Heart left ventricle (tissue), 16 donors: ENCODE measurements around the gene EMC10. TPM values are rescaled to one million over a fixed set of nuclear protein-coding genes. Genes with fewer than 3 reads are reported as not detected.

Source experiments
- ATAC-seq, 4 donors: fragments of 200-7000 bp; cut with Tn5 transposase; one replicate each; pipeline ENCODE4 v1.9.1; 2020 to 2022; ENCODE audit warnings: moderate library complexity in 4 of 4, mild to moderate bottlenecking in 3 of 4, moderate number of reproducible peaks in 1 of 4
- DNase-seq, 5 donors: peaks; one replicate each; pipeline ENCODE4 v3.0.0-alpha.2; 2020
- H3K27ac ChIP-seq, 12 donors: fragments of 200-600 bp; sonication (generic) in 4 of 12; one replicate each; pipeline versions ENCODE4 v1.5.0 to v1.8.0; 2016 to 2022; ENCODE audit warnings: mild to moderate bottlenecking in 2 of 12
- H3K27me3 ChIP-seq, 9 donors: fragments of 200-600 bp; sonication (generic) in 2 of 9; one replicate each; pipeline versions ENCODE4 v1.5.1 to v1.8.0; 2016 to 2022; ENCODE audit warnings: mild to moderate bottlenecking in 3 of 9
- H3K36me3 ChIP-seq, 9 donors: fragments of 200-600 bp; sonication (generic) in 2 of 9; one replicate each; pipeline versions ENCODE4 v1.5.0 to v1.8.0; 2018 to 2022; ENCODE audit warnings: mild to moderate bottlenecking in 2 of 9
- H3K4me1 ChIP-seq, 12 donors: fragments of 200-600 bp; sonication (generic) in 4 of 12; one replicate each; pipeline versions ENCODE4 v1.5.0 to v1.8.0; 2016 to 2022; ENCODE audit warnings: mild to moderate bottlenecking in 3 of 12
- H3K4me3 ChIP-seq, 12 donors: fragments of 200-600 bp; sonication (generic) in 4 of 12; one replicate each; pipeline versions ENCODE4 v1.5.0 to v1.8.0; 2017 to 2022; ENCODE audit warnings: mild to moderate bottlenecking in 9 of 12, moderate library complexity in 4 of 12
- H3K9me3 ChIP-seq, 12 donors: fragments of 200-600 bp; sonication (generic) in 4 of 12; one replicate each; pipeline versions ENCODE4 v1.5.0 to v1.8.0; 2016 to 2022; ENCODE audit warnings: mild to moderate bottlenecking in 1 of 12
- POLR2A ChIP-seq, 2 donors: fragments of 450-650 bp; IDR thresholded peaks; one replicate each; pipeline ENCODE4 v1.6.1; 2017; ENCODE audit warnings: antibody characterized with exemption in 2 of 2, mild to moderate bottlenecking in 2 of 2, moderate library complexity in 2 of 2
- WGBS, 4 donors: extraction: QIAGEN DNeasy Blood & Tissue Kit in 2 of 4; methylation state at CpG; one replicate each; pipeline versions ENCODE4 v1.1.5 to v1.1.7; 2013 to 2018; 5-methylcytosine and 5-hydroxymethylcytosine counted together
- intact Hi-C, 10 donors: fragments of 100-400 bp; cut with DNase I; formaldehyde crosslinking; loops; one replicate each; pipeline versions ENCODE4 v1.11.1 to v1.14.2; 2022
- polyA plus RNA-seq, 2 donors: library from polyadenylated mRNA; stranded (reverse); fragments of 200-250 nt; gene quantifications; one replicate each; pipeline ENCODE4 v1.2.3, GENCODE V29; 2013
- total RNA-seq, 9 donors: library from RNA; depleted of rRNA in 2 of 9; stranded (reverse); fragments of >200 nt in 2 of 9; fragmentation: NEBNext Ultra II Directional in 3 of 9; extraction: Animal tissue kit (Norgen Biotek cat#: 25700) in 3 of 9; gene quantifications; one replicate each; pipeline versions ENCODE4 v1.1.0 to v1.2.4, GENCODE V29; 2016 to 2023
- TF ChIP-seq, protein P1 (sequence below), 12 donors: fragments of 200-600 bp; sonication (generic) in 4 of 12; IDR thresholded peaks; one replicate each; pipeline versions ENCODE4 v1.5.0 to v1.8.0; 2018 to 2022; ENCODE audit warnings: antibody characterized with exemption in 12 of 12, mild to moderate bottlenecking in 5 of 12
- donor health status: ischemic (EF 13 %, LVEDD 7.1; RV severe dilation, severe dysfunction).
- donor health status: healthy with polysubstance abuse.
- donor health status: DM: no; HTN: yes; CAD: no.
- donor health status: DM: no; HTN: no; CAD: no.
- donor health status: ischemic (EF 25% LVEDD 6.9; RV normal size, moderate dysfunction).
- donor health status: ischemic (EF 25% LVEDD 5.7; RV mildly dilated, moderate dysfunction).
- donor health status: healthy.
- donor health status: DM: yes; HTN: yes; CAD: no.
- donor health status: ischemic (EF 35%, LVEDD 5.7; RV mildly dilated, moderate dysfunction).
- donor health status: nonischemic (EF 11% LVEDD 7.7; RV severe dilation, severe dysfunction).
- donor health status: DM: yes; HTN: yes; CAD: no.
- donor health status: PGD.
- donor health status: ischemic (EF 29% LVEDD 5.4; RV normal size, mild dysfunction).
- donor health status: nonischemic (EF 23%, LVEDD 6.1; RV moderate dilation, normal function).

EMC10 gene
- total and polyA plus RNA-seq, 11 donors = 72.8 to 138 (median 95.3) TPM

- ATAC-seq = no peak
- intact Hi-C loops = loop anchor here in 4 of 10 donors (2.0 to 5.0 kb wide), 2 partner anchors 94 to 96 kb away; partner anchors contain the start of gene NAPSA (in 3 of the 4)
- no peak for TF ChIP-seq POLR2A (IDR thresholded peaks at IDR 0.05)
- TF ChIP-seq, protein P1, sequence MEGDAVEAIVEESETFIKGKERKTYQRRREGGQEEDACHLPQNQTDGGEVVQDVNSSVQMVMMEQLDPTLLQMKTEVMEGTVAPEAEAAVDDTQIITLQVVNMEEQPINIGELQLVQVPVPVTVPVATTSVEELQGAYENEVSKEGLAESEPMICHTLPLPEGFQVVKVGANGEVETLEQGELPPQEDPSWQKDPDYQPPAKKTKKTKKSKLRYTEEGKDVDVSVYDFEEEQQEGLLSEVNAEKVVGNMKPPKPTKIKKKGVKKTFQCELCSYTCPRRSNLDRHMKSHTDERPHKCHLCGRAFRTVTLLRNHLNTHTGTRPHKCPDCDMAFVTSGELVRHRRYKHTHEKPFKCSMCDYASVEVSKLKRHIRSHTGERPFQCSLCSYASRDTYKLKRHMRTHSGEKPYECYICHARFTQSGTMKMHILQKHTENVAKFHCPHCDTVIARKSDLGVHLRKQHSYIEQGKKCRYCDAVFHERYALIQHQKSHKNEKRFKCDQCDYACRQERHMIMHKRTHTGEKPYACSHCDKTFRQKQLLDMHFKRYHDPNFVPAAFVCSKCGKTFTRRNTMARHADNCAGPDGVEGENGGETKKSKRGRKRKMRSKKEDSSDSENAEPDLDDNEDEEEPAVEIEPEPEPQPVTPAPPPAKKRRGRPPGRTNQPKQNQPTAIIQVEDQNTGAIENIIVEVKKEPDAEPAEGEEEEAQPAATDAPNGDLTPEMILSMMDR (IDR thresholded peaks at IDR 0.05) = no peak
- Histone ChIP-seq H3K27ac (no peak overlapping the region), H3K9me3 (no peaks in the 10 kb centered on the region), H3K36me3 (no peaks in the 10 kb centered on the region), H3K4me3 (no peak overlapping the region), H3K27me3 (peaks cover 3 to 35% (median 10%) of the 10 kb centered on the region in 9 donors), H3K4me1 (no peaks in the 10 kb centered on the region)
- no peak for DNase-seq
- WGBS, 4 donors = 73 to 79% (median 77%) methylated on average over 7 of the region's 7 CpGs
These were observed 13.3 kb upstream of the EMC10 start for GRCh38 chr19:50462970-50463369.

- ATAC-seq (no peak), DNase-seq (no peak)
- Histone ChIP-seq H3K4me1 (no peaks in the 10 kb centered on the region), H3K27ac (no peak overlapping the region), H3K27me3 (peaks cover 0 to 23% (median 4%) of the 10 kb centered on the region in 9 donors), H3K36me3 (no peaks in the 10 kb centered on the region), H3K9me3 (no peaks in the 10 kb centered on the region), H3K4me3 (no peak overlapping the region)
- TF ChIP-seq, protein P1 (IDR thresholded peaks at IDR 0.05) = no peak
- TF ChIP-seq POLR2A (IDR thresholded peaks at IDR 0.05) = no peak
- 70 to 80% (median 76%) methylated on average over 19 of the region's 19 CpGs for WGBS, 4 donors
- intact Hi-C loops = loop anchor here in 3 of 10 donors (5.0 kb wide), 1 partner anchor 97 kb away; the partner anchor contains the start of gene NAPSA (in 3 of the 3)
These were observed 12.0 kb upstream of the EMC10 start for GRCh38 chr19:50464348-50464747.

DNA sequence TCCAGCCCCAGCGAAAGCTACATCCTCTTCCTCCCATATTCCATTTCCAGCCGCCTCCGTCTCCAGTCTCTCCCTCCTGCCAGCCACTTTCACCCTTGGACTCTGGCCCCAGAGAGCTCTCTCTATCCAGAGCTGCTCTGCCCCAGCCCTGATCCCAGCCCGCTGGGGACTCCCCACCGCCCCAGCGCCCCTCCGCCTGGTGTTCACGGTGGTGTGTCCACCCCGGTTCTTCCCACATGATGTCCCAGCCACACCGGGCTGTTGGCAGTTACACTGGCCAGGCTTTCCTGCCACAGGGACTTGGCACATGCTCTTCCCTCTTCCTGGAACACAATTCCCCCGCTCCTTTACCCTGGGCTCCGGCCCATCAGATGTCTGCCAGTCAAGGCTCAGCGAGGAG is 11.3 kb upstream of the EMC10 start:
- Histone ChIP-seq H3K27me3 (peaks cover 0 to 23% (median 4%) of the 10 kb centered on the region in 9 donors), H3K9me3 (no peaks in the 10 kb centered on the region), H3K4me3 (no peak overlapping the region), H3K36me3 (no peaks in the 10 kb centered on the region), H3K4me1 (no peaks in the 10 kb centered on the region), H3K27ac (no peak overlapping the region)
- intact Hi-C loops = loop anchor here in 3 of 10 donors (5.0 kb wide), 1 partner anchor 98 kb away; the partner anchor contains the start of gene NAPSA (in 3 of the 3)
- WGBS, 4 donors = 82 to 89% (median 85%) methylated on average over 11 to 13 of the region's 13 CpGs
- DNase-seq (peak in 1 of 5 donors; percentile 2), ATAC-seq (no peak)
- TF ChIP-seq, protein P1 (IDR thresholded peaks at IDR 0.05) = no peak
- no peak for TF ChIP-seq POLR2A (IDR thresholded peaks at IDR 0.05)

- no peaks in the 10 kb centered on the region for H3K36me3 ChIP-seq
- TF ChIP-seq, protein P1 (IDR thresholded peaks at IDR 0.05) = peak in 2 of 12 donors; percentile 11 to 27
- no peak for TF ChIP-seq POLR2A (IDR thresholded peaks at IDR 0.05)
- H3K4me1 ChIP-seq = no peaks in the 10 kb centered on the region
- intact Hi-C loops = no loop called here
- ATAC-seq (no peak), DNase-seq (peak in 1 of 5 donors; percentile 20)
- 47 to 58% (median 54%) methylated on average over 26 to 29 of the region's 29 CpGs for WGBS, 4 donors
- H3K9me3 ChIP-seq = no peaks in the 10 kb centered on the region
- no peak overlapping the region for H3K27ac ChIP-seq
- H3K27me3 ChIP-seq = peaks cover 0 to 16% (median 0%) of the 10 kb centered on the region in 9 donors
- no peak overlapping the region for H3K4me3 ChIP-seq
These were observed 10.2 kb upstream of the EMC10 start for GRCh38 chr19:50465986-50466705.
